T-helper 2 cell treated with Interferon-gamma antibody and Interleukin-4, amounts not matched to agents 5 μg/mL and 100 μg/mL, for 36 hours (primary cell): ENCODE measurements around the gene ANKDD1A.

Experiments used
- DNase-seq: peaks from one replicate; pipeline ENCODE4 v3.0.0; 2021; ENCODE audit warnings: low spot score
- H3K27ac Mint-ChIP-seq: one replicate; pipeline ENCODE4 v1.8.0; 2021; ENCODE audit warnings: mild to moderate bottlenecking, mixed read lengths
- H3K27me3 Mint-ChIP-seq: one replicate; pipeline ENCODE4 v1.8.0; 2021; ENCODE audit warnings: low read depth, mixed read lengths
- H3K36me3 Mint-ChIP-seq: one replicate; pipeline ENCODE4 v1.8.0; 2021; ENCODE audit warnings: low read depth, mixed read lengths
- H3K4me1 Mint-ChIP-seq: one replicate; pipeline ENCODE4 v1.8.0; 2021; ENCODE audit warnings: low read depth, mixed read lengths
- H3K4me3 Mint-ChIP-seq: one replicate; pipeline ENCODE4 v1.8.0; 2022; ENCODE audit warnings: mild to moderate bottlenecking, moderate library complexity, mixed read lengths
- H3K9me3 Mint-ChIP-seq: one replicate; pipeline ENCODE4 v1.8.0; 2021; ENCODE audit warnings: mixed read lengths

Gene ANKDD1A

GRCh38 chr15:64911311-64912186 is at the start of gene ANKDD1A:
Gene ANKDD1A, plus strand, starts transcription at chr15:64911902. Its CDS starts 29 bp downstream, at chr15:64911931.
- Mint-ChIP-seq H3K4me1 (peaks cover 8% of the 10 kb centered on the region), H3K36me3 (no peaks in the 10 kb centered on the region), H3K27ac (no peak within 1 kb of the TSS), H3K4me3 (peak within 1 kb of the TSS; percentile 81), H3K9me3 (no peaks in the 10 kb centered on the region), H3K27me3 (peaks cover 24% of the 10 kb centered on the region)
- DNase-seq, result peak; percentile 67

GRCh38 chr15:64861960-64862359 is 49.7 kb upstream of the ANKDD1A start:
- Mint-ChIP-seq H3K27ac (peak overlapping the region; percentile 36), H3K36me3 (peaks cover 34% of the 10 kb centered on the region), H3K4me1 (peaks cover 12% of the 10 kb centered on the region), H3K9me3 (no peaks in the 10 kb centered on the region), H3K4me3 (no peak overlapping the region), H3K27me3 (no peaks in the 10 kb centered on the region)
- no peak for DNase-seq

- Mint-ChIP-seq H3K27me3 (no peaks in the 10 kb centered on the region), H3K9me3 (no peaks in the 10 kb centered on the region), H3K36me3 (peaks cover 36% of the 10 kb centered on the region), H3K4me3 (no peak overlapping the region), H3K27ac (peak overlapping the region; percentile 6), H3K4me1 (peaks cover 10% of the 10 kb centered on the region)
- no peak for DNase-seq
Measured at GRCh38 chr15:64862408-64862807, 49.3 kb upstream of the ANKDD1A start.

GRCh38 chr15:64864068-64864467 is 47.6 kb upstream of the ANKDD1A start:
- DNase-seq, result no peak
- Mint-ChIP-seq H3K27me3 (no peaks in the 10 kb centered on the region), H3K4me3 (no peak overlapping the region), H3K4me1 (peaks cover 5% of the 10 kb centered on the region), H3K27ac (peak overlapping the region; percentile 49), H3K9me3 (no peaks in the 10 kb centered on the region), H3K36me3 (peaks cover 35% of the 10 kb centered on the region)

- no peak for DNase-seq
- Mint-ChIP-seq H3K9me3 (peaks cover 3% of the 10 kb centered on the region), H3K4me1 (peaks cover 12% of the 10 kb centered on the region), H3K36me3 (peaks cover 42% of the 10 kb centered on the region), H3K27ac (no peak overlapping the region), H3K27me3 (no peaks in the 10 kb centered on the region), H3K4me3 (no peak overlapping the region)
Measured at GRCh38 chr15:64865126-64865997, 46.3 kb upstream of the ANKDD1A start.

- Mint-ChIP-seq H3K4me1 (peaks cover 12% of the 10 kb centered on the region), H3K4me3 (no peak overlapping the region), H3K9me3 (peaks cover 3% of the 10 kb centered on the region), H3K27ac (no peak overlapping the region), H3K27me3 (no peaks in the 10 kb centered on the region), H3K36me3 (peaks cover 43% of the 10 kb centered on the region)
- DNase-seq, result no peak
Measured at GRCh38 chr15:64865998-64866520, 45.6 kb upstream of the ANKDD1A start.

GRCh38 chr15:64869501-64869900 is 42.2 kb upstream of the ANKDD1A start:
- Mint-ChIP-seq H3K4me1 (peaks cover 16% of the 10 kb centered on the region), H3K27ac (peak overlapping the region; percentile 21), H3K9me3 (peaks cover 3% of the 10 kb centered on the region)

DNA sequence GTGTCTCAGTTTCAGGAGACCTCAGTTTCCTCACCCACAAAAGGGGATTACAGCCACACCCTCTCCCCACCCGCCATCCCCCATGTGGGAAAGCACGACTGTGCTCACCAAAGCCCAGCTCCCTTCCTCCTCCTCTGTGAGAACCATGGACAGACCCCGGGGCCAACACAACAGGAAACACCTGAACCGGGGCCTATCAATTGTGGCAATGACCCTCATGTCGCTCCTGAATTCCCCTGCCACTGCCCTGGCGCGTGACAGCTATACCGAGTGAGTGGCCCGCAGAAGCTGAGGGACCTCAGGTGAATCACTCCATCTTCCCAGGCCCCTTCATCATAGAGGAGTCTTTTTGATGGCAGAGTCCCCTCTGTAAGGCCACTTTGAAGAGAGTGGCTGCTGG is 41.3 kb upstream of the ANKDD1A start:
- Mint-ChIP-seq H3K4me3 (no peak overlapping the region), H3K27me3 (no peaks in the 10 kb centered on the region), H3K4me1 (peaks cover 19% of the 10 kb centered on the region), H3K9me3 (peaks cover 3% of the 10 kb centered on the region), H3K36me3 (peaks cover 21% of the 10 kb centered on the region), H3K27ac (no peak overlapping the region)
- DNase-seq, result no peak

More at GRCh38 chr15:64869501-64869900, 42.2 kb upstream of the ANKDD1A start:
- no peak for DNase-seq
- H3K36me3 Mint-ChIP-seq, result peaks cover 22% of the 10 kb centered on the region
- H3K27me3 Mint-ChIP-seq, result no peaks in the 10 kb centered on the region
- no peak overlapping the region for H3K4me3 Mint-ChIP-seq

GRCh38 chr15:64875641-64876223 is 36.0 kb upstream of the ANKDD1A start:
- Mint-ChIP-seq H3K4me3 (no peak overlapping the region), H3K36me3 (no peaks in the 10 kb centered on the region), H3K27me3 (no peaks in the 10 kb centered on the region), H3K9me3 (no peaks in the 10 kb centered on the region), H3K27ac (peak overlapping the region; percentile 60), H3K4me1 (peaks cover 29% of the 10 kb centered on the region)
- DNase-seq, result no peak

- Mint-ChIP-seq H3K27ac (peak overlapping the region; percentile 71), H3K9me3 (no peaks in the 10 kb centered on the region), H3K4me3 (no peak overlapping the region), H3K4me1 (peaks cover 36% of the 10 kb centered on the region), H3K36me3 (no peaks in the 10 kb centered on the region), H3K27me3 (no peaks in the 10 kb centered on the region)
- no peak for DNase-seq
Measured at GRCh38 chr15:64877435-64877834, 34.3 kb upstream of the ANKDD1A start.

DNA sequence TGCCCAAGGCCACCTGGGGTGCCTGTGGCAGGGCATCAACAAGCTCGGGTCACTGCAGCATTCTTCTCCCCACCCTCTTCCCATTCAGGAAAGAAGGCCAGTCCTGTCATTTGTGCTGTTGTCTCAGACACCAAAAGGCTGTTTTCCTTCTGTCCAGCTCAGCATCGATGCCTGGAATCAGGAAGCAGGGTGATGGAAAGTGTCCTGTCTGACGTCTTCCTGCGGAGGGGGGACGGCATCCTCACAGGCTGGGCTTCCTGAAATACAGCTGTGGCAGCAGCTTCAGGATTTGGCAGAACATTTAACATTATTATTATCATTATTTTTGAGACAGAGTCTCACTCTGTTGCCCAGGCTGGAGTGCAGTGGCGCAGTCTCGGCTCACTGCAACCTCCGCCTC is 33.0 kb upstream of the ANKDD1A start:
- H3K36me3 Mint-ChIP-seq, result no peaks in the 10 kb centered on the region
- H3K27ac Mint-ChIP-seq, result peak overlapping the region; percentile 49
- H3K9me3 Mint-ChIP-seq, result no peaks in the 10 kb centered on the region
- no peak overlapping the region for H3K4me3 Mint-ChIP-seq
- no peak for DNase-seq
- H3K27me3 Mint-ChIP-seq, result no peaks in the 10 kb centered on the region
- H3K4me1 Mint-ChIP-seq, result peaks cover 41% of the 10 kb centered on the region

GRCh38 chr15:64883100-64883581 is 28.6 kb upstream of the ANKDD1A start:
- H3K27me3 Mint-ChIP-seq, result no peaks in the 10 kb centered on the region
- H3K9me3 Mint-ChIP-seq, result no peaks in the 10 kb centered on the region
- no peaks in the 10 kb centered on the region for H3K36me3 Mint-ChIP-seq
- peak overlapping the region; percentile 62 for H3K4me3 Mint-ChIP-seq
- H3K4me1 Mint-ChIP-seq, result peaks cover 33% of the 10 kb centered on the region
- peak; percentile 44 for DNase-seq
- peak overlapping the region; percentile 85 for H3K27ac Mint-ChIP-seq

GRCh38 chr15:64883997-64884511 is 27.6 kb upstream of the ANKDD1A start:
- Mint-ChIP-seq H3K9me3 (no peaks in the 10 kb centered on the region), H3K4me3 (peak overlapping the region; percentile 62)

More at GRCh38 chr15:64883997-64884511, 27.6 kb upstream of the ANKDD1A start:
- H3K27me3 Mint-ChIP-seq, result no peaks in the 10 kb centered on the region
- no peaks in the 10 kb centered on the region for H3K36me3 Mint-ChIP-seq
- H3K27ac Mint-ChIP-seq, result peak overlapping the region; percentile 85
- peaks cover 27% of the 10 kb centered on the region for H3K4me1 Mint-ChIP-seq
- peak; percentile 75 for DNase-seq
